ENCODE results near the gene CDH8.
"Not testable (repeated sequence)": the region's sequence is repeated elsewhere in the genome, so short reads cannot be mapped to it uniquely, and the experiment has no call there.

CDH8 gene

GRCh38 chr16:61926766-61927165 lies 109.5 kb downstream of the CDH8 start:
- DNase-seq: peak; percentile 51

- no peak for DNase-seq
These were observed 112.6 kb downstream of the CDH8 start for GRCh38 chr16:61923629-61924028.

- DNase-seq: no peak
These were observed 114.9 kb downstream of the CDH8 start for GRCh38 chr16:61921373-61921772.

- not testable (repeated sequence) for DNase-seq
These were observed 118.1 kb downstream of the CDH8 start for GRCh38 chr16:61917865-61918826.

- DNase-seq: no peak
These were observed 120.7 kb downstream of the CDH8 start for GRCh38 chr16:61915569-61915968.

GRCh38 chr16:61909074-61909473 lies 127.2 kb downstream of the CDH8 start:
- DNase-seq: no peak

- no peak for DNase-seq
These were observed 127.8 kb downstream of the CDH8 start for GRCh38 chr16:61908426-61908825.

- DNase-seq: no peak
These were observed 134.5 kb downstream of the CDH8 start for GRCh38 chr16:61901689-61902088.

- DNase-seq: peak; percentile 83
These were observed 135.8 kb downstream of the CDH8 start for GRCh38 chr16:61900482-61900881.

GRCh38 chr16:61897657-61898056 lies 138.6 kb downstream of the CDH8 start:
- no peak for DNase-seq

- peak; percentile 26 for DNase-seq
These were observed 143.7 kb downstream of the CDH8 start for GRCh38 chr16:61892531-61892930.

- DNase-seq: no peak
These were observed 144.8 kb downstream of the CDH8 start for GRCh38 chr16:61891460-61891859.

GRCh38 chr16:61890386-61890785 lies 145.9 kb downstream of the CDH8 start:
- no peak for DNase-seq

- DNase-seq: peak; percentile 54
These were observed 148.3 kb downstream of the CDH8 start for GRCh38 chr16:61887903-61888302.

GRCh38 chr16:61885343-61885742 lies 150.9 kb downstream of the CDH8 start:
- DNase-seq: no peak

GRCh38 chr16:61879306-61879705 lies 156.9 kb downstream of the CDH8 start:
- no peak for DNase-seq

- DNase-seq: no peak
These were observed 158.8 kb downstream of the CDH8 start for GRCh38 chr16:61877436-61877835.

GRCh38 chr16:61872778-61873119 lies 163.5 kb downstream of the CDH8 start:
- DNase-seq: no peak

GRCh38 chr16:61871837-61872777 lies 164.1 kb downstream of the CDH8 start:
- DNase-seq: no peak

- DNase-seq: no peak
These were observed 173.8 kb downstream of the CDH8 start for GRCh38 chr16:61862221-61863155.

- peak; percentile 74 for DNase-seq
These were observed 177.2 kb downstream of the CDH8 start for GRCh38 chr16:61858988-61859387.

GRCh38 chr16:61842666-61843065 lies 193.6 kb downstream of the CDH8 start:
- DNase-seq: no peak
